ENCODE data around the gene RALGPS1. TPM values are rescaled to one million over a fixed set of nuclear protein-coding genes. Genes with fewer than 3 reads are reported as not detected.

RALGPS1 gene, protein sequence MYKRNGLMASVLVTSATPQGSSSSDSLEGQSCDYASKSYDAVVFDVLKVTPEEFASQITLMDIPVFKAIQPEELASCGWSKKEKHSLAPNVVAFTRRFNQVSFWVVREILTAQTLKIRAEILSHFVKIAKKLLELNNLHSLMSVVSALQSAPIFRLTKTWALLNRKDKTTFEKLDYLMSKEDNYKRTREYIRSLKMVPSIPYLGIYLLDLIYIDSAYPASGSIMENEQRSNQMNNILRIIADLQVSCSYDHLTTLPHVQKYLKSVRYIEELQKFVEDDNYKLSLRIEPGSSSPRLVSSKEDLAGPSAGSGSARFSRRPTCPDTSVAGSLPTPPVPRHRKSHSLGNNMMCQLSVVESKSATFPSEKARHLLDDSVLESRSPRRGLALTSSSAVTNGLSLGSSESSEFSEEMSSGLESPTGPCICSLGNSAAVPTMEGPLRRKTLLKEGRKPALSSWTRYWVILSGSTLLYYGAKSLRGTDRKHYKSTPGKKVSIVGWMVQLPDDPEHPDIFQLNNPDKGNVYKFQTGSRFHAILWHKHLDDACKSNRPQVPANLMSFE
- total RNA-seq (10.3 TPM), polyA plus RNA-seq (1 to 10 TPM; 1.8 to 3.7 (median 2.7) TPM)

DNA sequence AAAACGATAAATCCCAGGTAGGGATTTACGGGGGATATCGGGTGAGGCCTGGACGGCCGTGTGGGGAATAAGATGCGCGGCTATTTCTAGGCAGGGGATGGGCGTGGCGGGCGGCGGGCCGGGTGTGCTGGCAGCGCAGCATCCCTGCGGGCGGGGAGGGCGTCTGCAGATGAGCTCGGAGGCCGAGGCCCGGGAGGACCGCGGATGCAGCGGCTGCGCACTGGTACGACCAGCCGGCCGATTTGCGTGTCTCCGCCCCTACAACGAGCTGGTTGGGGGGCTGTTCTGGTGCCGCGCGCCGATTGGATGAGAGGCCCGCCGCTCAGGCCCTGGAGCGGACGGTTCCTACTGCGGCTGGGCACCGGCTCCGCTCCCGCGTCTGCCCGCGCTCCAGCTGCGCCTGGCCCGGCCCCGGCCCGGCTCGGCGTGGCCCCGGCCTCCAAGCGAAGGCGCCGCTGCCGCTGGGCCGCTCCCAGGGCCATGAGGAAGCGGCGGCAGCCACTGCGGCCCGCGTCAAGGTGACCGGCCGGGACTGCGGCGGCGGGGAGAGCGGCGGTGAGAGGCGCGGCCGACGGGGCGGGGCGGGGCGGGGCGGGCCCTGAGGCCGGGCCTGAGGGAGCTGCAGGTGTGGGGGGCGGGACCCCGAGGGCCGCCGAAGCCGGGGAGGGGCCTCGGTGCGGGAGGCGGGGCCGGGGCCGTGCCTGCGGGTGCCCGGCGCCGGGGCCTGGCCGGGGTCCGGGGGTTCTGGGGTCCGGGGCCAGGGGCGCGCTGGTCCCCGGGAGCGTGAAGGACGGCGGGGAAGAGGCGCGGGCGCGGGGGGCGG is at the start of gene RALGPS1:
RALGPS1 (plus strand) TSS at position 325 of the 823 bp plus-strand sequence. CDS start 47,508 bp downstream, outside the sequence.
- peak within 1 kb of the TSS in 2 of 3 donors; percentile 50 to 62 for H3K27ac Mint-ChIP-seq
- Histone ChIP-seq H3K4me3 (ENCODE audit: low read depth, low read length) (no peak within 1 kb of the TSS), H3K27me3 (ENCODE audit: control insufficient read depth, insufficient read depth, low read length) (no peaks in the 10 kb centered on the region), H3K36me3 (ENCODE audit: control insufficient read depth, insufficient read depth, low read length) (no peaks in the 10 kb centered on the region), H3K9me3 (ENCODE audit: control insufficient read depth in 2 of 2, low read length in 2 of 2) (peaks cover 0 to 6% of the 10 kb centered on the region in 2 experiments), H3K4me1 (ENCODE audit: control insufficient read depth, insufficient read depth, low read length, poor library complexity, severe bottlenecking) (peaks cover 7% of the 10 kb centered on the region), H3K27ac (ENCODE audit: insufficient read depth, low read length, poor library complexity, severe bottlenecking) (no peak within 1 kb of the TSS)
- peaks cover 0 to 11% (median 7%) of the 10 kb centered on the region in 4 donors for H3K4me1 Mint-ChIP-seq
- peaks cover 10% of the 10 kb centered on the region for H3K27me3 Mint-ChIP-seq
- peak within 1 kb of the TSS; percentile 67 to 87 (median 82) for H3K4me3 Mint-ChIP-seq
- ATAC-seq (ENCODE audit: low read depth in 2 of 2) (peak; percentile 92 to 94), DNase-seq (peak; percentile 85 to 91 (median 86))
- peaks cover 0 to 5% (median 4%) of the 10 kb centered on the region in 7 donors for H3K9me3 Mint-ChIP-seq
- no peaks in the 10 kb centered on the region for H3K36me3 Mint-ChIP-seq

DNA sequence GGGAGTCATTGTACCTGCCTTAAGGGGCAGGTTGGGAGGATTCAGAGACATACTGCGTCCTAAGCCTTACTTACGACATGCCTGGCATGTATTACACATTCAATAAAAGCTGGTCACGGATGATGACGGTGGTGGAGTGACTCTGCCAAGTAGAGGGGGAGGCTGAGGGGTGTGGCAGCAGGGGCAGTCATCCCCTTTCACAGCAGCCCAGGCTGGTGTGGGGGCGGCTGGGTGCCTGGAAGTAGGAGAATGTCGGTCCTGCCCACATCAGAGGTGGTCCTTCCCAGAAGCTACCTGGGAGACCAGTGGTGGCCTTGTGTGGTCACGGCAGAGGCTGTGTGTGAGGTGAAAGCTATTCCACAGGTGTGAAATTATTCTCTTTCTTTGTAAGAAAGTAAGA is 45.2 kb upstream of the RALGPS1 start:
- ATAC-seq (ENCODE audit: low read depth in 2 of 2) (no peak), DNase-seq (no peak)
- H3K27me3 Mint-ChIP-seq = no peaks in the 10 kb centered on the region
- peaks cover 9 to 28% (median 19%) of the 10 kb centered on the region in 4 donors for H3K4me1 Mint-ChIP-seq
- Histone ChIP-seq H3K4me1 (ENCODE audit: control insufficient read depth, insufficient read depth, low read length, poor library complexity, severe bottlenecking) (no peaks in the 10 kb centered on the region), H3K4me3 (ENCODE audit: low read depth, low read length) (no peak overlapping the region), H3K27ac (ENCODE audit: insufficient read depth, low read length, poor library complexity, severe bottlenecking) (no peak overlapping the region), H3K27me3 (ENCODE audit: control insufficient read depth, insufficient read depth, low read length) (no peaks in the 10 kb centered on the region), H3K9me3 (ENCODE audit: control insufficient read depth in 2 of 2, low read length in 2 of 2) (no peaks in the 10 kb centered on the region), H3K36me3 (ENCODE audit: control insufficient read depth, insufficient read depth, low read length) (peaks cover 20% of the 10 kb centered on the region)
- no peak overlapping the region for H3K4me3 Mint-ChIP-seq
- peak overlapping the region in 1 of 3 donors; percentile 41 for H3K27ac Mint-ChIP-seq
- H3K9me3 Mint-ChIP-seq = peaks cover 0 to 2% (median 0%) of the 10 kb centered on the region in 7 donors
- H3K36me3 Mint-ChIP-seq = peaks cover 10% of the 10 kb centered on the region

DNA sequence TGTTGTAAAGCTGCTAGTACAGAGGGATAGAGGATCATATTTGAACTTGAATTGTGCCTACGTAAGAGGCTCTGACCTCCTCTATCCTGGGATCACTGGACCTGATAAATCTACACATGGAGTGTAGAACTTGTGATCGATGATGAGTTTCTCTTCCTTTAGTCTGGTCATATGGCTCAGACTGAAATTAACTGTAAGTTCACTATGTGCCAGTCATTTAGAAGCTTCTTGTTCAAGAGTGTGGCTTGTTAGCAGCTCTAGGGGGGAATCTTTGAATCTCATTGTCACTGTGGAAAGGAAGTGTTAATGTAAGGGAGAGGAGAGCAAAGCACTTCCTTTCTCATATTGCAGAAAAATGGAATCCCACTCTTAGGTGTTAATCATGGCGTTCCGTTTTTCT is 42.1 kb upstream of the RALGPS1 start:
- peaks cover 23 to 45% (median 32%) of the 10 kb centered on the region in 4 donors for H3K4me1 Mint-ChIP-seq
- H3K9me3 Mint-ChIP-seq = peaks cover 0 to 2% (median 0%) of the 10 kb centered on the region in 7 donors
- no peaks in the 10 kb centered on the region for H3K27me3 Mint-ChIP-seq
- H3K27ac Mint-ChIP-seq = peak overlapping the region in 1 of 3 donors; percentile 56
- ATAC-seq (ENCODE audit: low read depth in 2 of 2) (no peak), DNase-seq (no peak)
- Histone ChIP-seq H3K27me3 (ENCODE audit: control insufficient read depth, insufficient read depth, low read length) (no peaks in the 10 kb centered on the region), H3K4me3 (ENCODE audit: low read depth, low read length) (no peak overlapping the region), H3K9me3 (ENCODE audit: control insufficient read depth in 2 of 2, low read length in 2 of 2) (no peaks in the 10 kb centered on the region), H3K4me1 (ENCODE audit: control insufficient read depth, insufficient read depth, low read length, poor library complexity, severe bottlenecking) (no peaks in the 10 kb centered on the region), H3K27ac (ENCODE audit: insufficient read depth, low read length, poor library complexity, severe bottlenecking) (no peak overlapping the region), H3K36me3 (ENCODE audit: control insufficient read depth, insufficient read depth, low read length) (peaks cover 4% of the 10 kb centered on the region)
- H3K4me3 Mint-ChIP-seq = no peak overlapping the region
- H3K36me3 Mint-ChIP-seq = peaks cover 4% of the 10 kb centered on the region

DNA sequence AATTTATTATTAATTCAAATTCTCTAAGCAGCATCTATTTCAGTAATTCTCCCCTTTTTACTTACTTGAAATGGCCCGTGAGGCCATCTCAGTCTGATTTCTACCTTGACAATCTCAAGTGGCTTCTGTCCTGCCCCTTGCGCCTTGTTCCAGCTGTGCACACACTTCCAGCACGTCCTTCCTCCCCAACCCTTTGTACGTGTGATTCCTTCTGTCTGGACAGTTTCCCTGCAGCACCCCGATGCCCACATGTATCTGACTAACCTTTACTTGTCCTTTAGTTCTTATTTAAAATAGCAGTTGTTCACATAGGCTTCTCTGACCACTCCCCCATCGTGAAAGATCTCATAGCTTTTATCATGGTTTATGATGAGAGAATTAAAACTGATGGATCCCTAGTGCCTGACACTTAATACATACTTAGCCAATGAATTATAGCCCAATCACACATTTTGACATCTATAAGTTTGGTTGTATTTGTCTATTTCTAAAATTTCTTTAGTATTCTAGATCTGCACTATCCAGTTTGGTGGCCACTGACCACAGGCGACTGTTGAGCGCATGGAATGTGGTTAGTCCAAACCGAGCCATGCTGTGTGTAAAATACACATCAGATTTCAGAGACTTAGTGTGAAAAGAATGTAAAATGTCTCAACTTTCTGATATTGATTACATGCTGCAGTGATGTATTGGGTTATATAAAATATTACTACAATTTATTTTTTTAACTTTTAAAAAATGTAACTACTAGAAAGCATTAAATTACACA is 39.9 kb upstream of the RALGPS1 start:
- no peaks in the 10 kb centered on the region for H3K27me3 Mint-ChIP-seq
- peaks cover 13% of the 10 kb centered on the region for H3K36me3 Mint-ChIP-seq
- Histone ChIP-seq H3K9me3 (ENCODE audit: control insufficient read depth in 2 of 2, low read length in 2 of 2) (no peaks in the 10 kb centered on the region), H3K4me1 (ENCODE audit: control insufficient read depth, insufficient read depth, low read length, poor library complexity, severe bottlenecking) (no peaks in the 10 kb centered on the region), H3K27me3 (ENCODE audit: control insufficient read depth, insufficient read depth, low read length) (no peaks in the 10 kb centered on the region), H3K27ac (ENCODE audit: insufficient read depth, low read length, poor library complexity, severe bottlenecking) (no peak overlapping the region), H3K4me3 (ENCODE audit: low read depth, low read length) (no peak overlapping the region), H3K36me3 (ENCODE audit: control insufficient read depth, insufficient read depth, low read length) (peaks cover 6% of the 10 kb centered on the region)
- H3K4me1 Mint-ChIP-seq = peaks cover 17 to 38% (median 36%) of the 10 kb centered on the region in 4 donors
- peak overlapping the region in 1 of 4 donors; percentile 34 for H3K4me3 Mint-ChIP-seq
- H3K9me3 Mint-ChIP-seq = peaks cover 0 to 2% (median 0%) of the 10 kb centered on the region in 7 donors
- no peak overlapping the region for H3K27ac Mint-ChIP-seq
- no peak for ATAC-seq (ENCODE audit: low read depth in 2 of 2)
- no peak for DNase-seq

DNA sequence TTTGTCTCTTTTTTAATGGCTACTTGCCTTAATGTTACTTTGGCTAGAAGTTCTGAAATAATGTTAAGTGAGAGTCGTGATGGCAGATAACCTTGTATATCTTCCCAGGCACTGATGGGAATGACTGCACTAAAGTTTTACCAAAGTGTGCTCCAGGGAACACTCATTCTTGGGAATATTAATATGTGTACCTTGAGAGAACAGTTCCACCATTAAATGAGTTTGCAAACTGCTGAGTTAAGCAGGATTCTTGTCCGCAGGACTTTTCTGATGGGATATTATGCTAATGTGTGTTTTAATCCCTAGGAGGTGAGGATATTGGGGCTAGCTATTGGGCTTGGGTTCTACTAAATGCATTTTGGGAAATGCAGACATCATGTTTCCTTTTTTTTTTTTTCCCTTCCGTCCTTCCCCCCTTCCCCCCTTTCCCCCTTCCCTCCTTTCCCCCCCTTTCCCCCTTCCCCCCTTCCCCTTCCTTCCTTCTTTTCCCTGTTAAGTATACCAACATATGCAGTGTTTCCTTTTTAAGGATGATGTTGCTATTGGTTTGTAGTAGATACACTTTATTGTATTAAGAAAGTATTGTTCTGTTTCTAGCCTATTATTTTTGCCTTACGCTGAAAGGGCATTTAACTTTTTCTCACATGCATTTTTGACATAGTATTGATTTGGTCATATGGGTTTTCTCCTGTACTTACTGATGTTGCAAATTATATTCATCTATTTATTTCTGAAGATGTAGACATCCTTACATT is 38.6 kb upstream of the RALGPS1 start:
- no peaks in the 10 kb centered on the region for H3K9me3 ChIP-seq (ENCODE audit: control insufficient read depth in 2 of 2, low read length in 2 of 2)
- Mint-ChIP-seq H3K9me3 (peaks cover 0 to 2% (median 0%) of the 10 kb centered on the region in 7 donors), H3K36me3 (peaks cover 25% of the 10 kb centered on the region), H3K4me1 (peaks cover 17 to 34% (median 33%) of the 10 kb centered on the region in 4 donors), H3K27me3 (no peaks in the 10 kb centered on the region), H3K4me3 (no peak overlapping the region), H3K27ac (peak overlapping the region in 2 of 3 donors; percentile 4 to 57)
- no peak for ATAC-seq (ENCODE audit: low read depth in 2 of 2)
- H3K4me1 ChIP-seq (ENCODE audit: control insufficient read depth, insufficient read depth, low read length, poor library complexity, severe bottlenecking) = no peaks in the 10 kb centered on the region
- no peak overlapping the region for H3K4me3 ChIP-seq (ENCODE audit: low read depth, low read length)
- H3K27me3 ChIP-seq (ENCODE audit: control insufficient read depth, insufficient read depth, low read length) = no peaks in the 10 kb centered on the region
- DNase-seq = no peak
- peaks cover 17% of the 10 kb centered on the region for H3K36me3 ChIP-seq (ENCODE audit: control insufficient read depth, insufficient read depth, low read length)
- H3K27ac ChIP-seq (ENCODE audit: insufficient read depth, low read length, poor library complexity, severe bottlenecking) = no peak overlapping the region

DNA sequence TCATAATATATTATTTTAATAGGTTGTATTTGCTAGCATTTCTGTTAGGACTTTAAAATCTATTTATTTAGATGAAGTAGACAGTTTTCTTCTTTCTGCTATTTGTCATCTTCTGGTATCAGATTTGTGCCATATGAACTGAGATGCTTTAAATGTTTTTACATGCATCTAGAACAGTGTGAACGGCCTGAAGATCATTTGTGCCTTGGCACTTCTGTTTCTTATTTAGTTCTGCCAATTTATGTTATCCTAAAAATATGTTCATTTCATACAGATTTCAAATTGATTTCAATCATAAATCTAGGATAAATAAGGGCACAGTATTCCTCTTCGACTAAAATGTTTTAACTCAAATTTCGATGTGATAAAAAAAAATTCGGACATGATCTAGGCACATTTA is 38.1 kb upstream of the RALGPS1 start:
- H3K4me3 ChIP-seq (ENCODE audit: low read depth, low read length) = no peak overlapping the region
- H3K27ac Mint-ChIP-seq = peak overlapping the region in 1 of 3 donors; percentile 57

More for the DNA sequence above, 38.1 kb upstream of the RALGPS1 start:
- no peaks in the 10 kb centered on the region for H3K4me1 ChIP-seq (ENCODE audit: control insufficient read depth, insufficient read depth, low read length, poor library complexity, severe bottlenecking)
- Mint-ChIP-seq H3K4me1 (peaks cover 17 to 34% (median 33%) of the 10 kb centered on the region in 4 donors), H3K27me3 (no peaks in the 10 kb centered on the region), H3K36me3 (peaks cover 27% of the 10 kb centered on the region), H3K4me3 (no peak overlapping the region), H3K9me3 (peaks cover 0 to 2% (median 0%) of the 10 kb centered on the region in 7 donors)
- no peaks in the 10 kb centered on the region for H3K27me3 ChIP-seq (ENCODE audit: control insufficient read depth, insufficient read depth, low read length)
- ATAC-seq (ENCODE audit: low read depth in 2 of 2) (no peak), DNase-seq (no peak)
- peaks cover 17% of the 10 kb centered on the region for H3K36me3 ChIP-seq (ENCODE audit: control insufficient read depth, insufficient read depth, low read length)
- H3K9me3 ChIP-seq (ENCODE audit: control insufficient read depth in 2 of 2, low read length in 2 of 2) = no peaks in the 10 kb centered on the region
- no peak overlapping the region for H3K27ac ChIP-seq (ENCODE audit: insufficient read depth, low read length, poor library complexity, severe bottlenecking)

Data from CD4-positive, CD25-positive, alpha-beta regulatory T cell (primary cell).